HG03039 (cell line): ENCODE measurements around the gene SERPINB8.

Source experiments
- ATAC-seq: cut with Tn5 transposase; IDR thresholded peaks from one replicate; pipeline ENCODE4 v1.9.1; 2021; ENCODE audit warnings: mild to moderate bottlenecking, moderate library complexity; ENCODE audit not compliant: unreplicated experiment

Gene SERPINB8

DNA sequence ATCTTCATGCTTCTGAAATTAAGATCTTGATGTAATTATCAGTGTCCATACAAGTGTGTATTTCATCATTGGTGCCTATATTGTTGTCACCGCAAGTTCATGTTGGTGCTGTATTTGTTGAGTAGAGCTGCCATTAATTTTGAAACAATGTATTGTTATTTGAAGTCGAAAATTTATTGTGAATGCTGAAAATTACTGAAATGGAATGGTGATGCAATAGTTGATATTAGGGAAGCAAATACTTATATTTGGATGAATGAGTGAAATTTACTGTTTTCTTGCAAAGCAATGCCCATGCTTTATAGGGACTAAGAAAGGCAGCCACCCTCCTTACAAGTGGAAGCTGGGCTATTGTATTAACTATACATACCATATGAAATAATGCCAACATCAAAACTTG, 41.6 kb downstream of the SERPINB8 start:
- ATAC-seq, result no peak

- no peak for ATAC-seq
Observed at GRCh38 chr18:64017870-64018269, 48.0 kb downstream of the SERPINB8 start.

DNA sequence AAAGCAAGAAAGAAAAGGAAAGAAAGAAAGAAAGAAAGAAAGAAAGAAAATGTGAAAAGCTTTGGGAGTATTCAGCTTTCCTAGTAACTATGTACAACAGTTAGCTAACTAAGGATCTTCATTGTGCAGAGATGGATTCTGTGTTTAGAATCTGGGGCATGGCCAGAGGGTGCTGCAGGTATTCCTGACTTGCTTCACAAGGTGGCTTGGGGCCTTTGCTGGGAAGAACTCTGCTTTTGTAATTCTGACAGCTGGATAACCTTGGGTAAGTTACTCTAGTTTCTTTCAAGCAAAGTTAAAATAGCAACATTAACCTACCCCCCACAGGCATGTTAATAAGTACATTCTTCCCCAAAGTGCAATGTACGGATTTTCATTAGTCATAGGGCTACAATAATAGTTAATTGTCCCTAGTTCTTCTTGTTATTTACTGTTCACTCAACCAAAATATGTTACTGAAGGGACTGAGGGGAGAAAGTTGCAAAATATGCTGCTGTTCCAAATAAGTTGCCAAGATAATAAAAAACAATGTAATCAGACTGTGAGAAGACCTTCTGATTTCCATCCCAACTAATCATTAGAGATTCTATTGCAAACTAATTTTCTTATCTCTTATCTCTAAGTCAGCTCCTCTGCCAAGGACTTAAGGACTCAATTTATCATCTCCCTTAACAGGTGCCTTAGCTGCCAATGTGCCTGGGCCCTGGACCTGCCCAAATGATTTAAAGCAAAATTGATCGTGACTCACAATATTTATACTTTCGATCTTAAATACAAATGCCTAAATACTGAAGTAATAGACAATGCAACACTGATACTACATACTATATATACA, 50.3 kb downstream of the SERPINB8 start:
- ATAC-seq, result no peak

- no peak for ATAC-seq
Observed at GRCh38 chr18:64026350-64026749, 56.5 kb downstream of the SERPINB8 start.

- ATAC-seq, result peak; percentile 79
Observed at GRCh38 chr18:64027931-64028695, 58.2 kb downstream of the SERPINB8 start.

DNA sequence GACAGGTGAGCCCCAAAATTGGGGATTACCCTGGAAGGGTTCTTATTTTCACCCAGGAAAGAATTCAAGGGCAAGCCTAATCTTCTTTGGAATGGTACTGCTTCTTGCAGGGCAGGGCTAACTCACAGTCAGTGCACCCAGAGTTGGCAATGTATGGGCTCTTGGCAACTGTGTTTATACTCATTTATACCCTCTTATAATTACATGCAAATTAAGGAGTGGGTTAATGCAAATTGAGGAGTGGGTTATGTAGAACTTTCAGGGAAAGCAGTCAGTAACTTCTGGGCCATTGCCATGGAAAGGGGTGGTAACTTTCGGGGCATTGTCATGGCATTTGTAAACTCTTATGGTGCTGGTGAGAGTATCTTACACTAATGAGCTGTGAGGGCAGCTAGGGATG, 59.2 kb downstream of the SERPINB8 start:
- no peak for ATAC-seq

- no peak for ATAC-seq
Observed at GRCh38 chr18:64031411-64031810, 61.5 kb downstream of the SERPINB8 start.

DNA sequence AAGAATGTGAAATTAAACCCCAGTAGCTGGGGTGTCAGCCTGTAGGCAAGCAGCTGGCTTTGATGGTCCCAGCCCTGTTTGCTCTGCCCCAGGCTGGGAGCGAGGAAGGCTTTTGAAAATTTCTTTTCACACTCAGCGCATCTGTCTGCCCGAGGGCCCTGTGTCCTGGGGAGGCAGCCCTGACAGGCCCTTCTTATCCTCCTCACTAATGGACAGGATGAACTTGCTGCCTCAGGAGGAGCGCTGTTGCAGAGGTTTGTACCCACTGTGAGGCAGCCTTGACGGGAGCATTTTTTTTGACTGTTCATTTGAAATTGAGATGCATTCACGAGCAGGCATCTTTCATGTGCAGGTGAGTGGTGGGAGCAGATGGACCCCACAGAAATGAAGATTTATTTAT, 62.4 kb downstream of the SERPINB8 start:
- ATAC-seq, result no peak

DNA sequence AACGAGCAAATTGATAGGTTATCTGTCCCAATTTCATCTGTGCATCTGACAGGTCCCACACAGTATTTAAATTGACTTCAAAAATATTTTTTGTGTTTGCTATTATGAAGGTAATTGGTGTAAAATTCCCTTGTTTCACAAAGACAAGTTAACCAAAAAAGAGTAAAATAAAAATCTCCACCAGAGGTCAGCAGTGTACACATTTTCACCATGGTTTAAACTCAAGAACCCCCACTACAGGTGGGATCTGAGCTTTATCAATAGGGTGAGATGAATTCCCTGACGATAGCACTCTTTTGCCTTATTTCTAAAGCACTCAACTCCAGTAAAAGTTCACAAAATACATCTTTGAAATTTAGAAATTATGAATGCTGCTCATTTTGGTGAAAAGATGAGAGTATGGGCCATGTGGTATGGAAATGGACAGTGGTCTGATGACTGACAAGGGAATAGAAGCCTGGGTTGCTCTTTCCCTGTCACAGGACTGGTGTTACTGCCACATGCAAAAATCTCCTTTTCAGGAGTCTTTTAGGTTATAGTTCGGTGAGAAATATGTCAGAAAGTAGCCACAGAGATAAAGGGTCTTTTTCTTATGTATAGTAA, 68.0 kb downstream of the SERPINB8 start:
- peak; percentile 68 for ATAC-seq
